GM12891 (cell line): ENCODE results near the gene MPI.

ENCODE experiments used
- PAX5 ChIP-seq: IDR thresholded peaks from 2 replicates; pipeline ENCODE4 v1.6.1; 2011; ENCODE audit warnings: low read length, moderate library complexity, mild to moderate bottlenecking; ENCODE audit not compliant: insufficient read depth, severe bottlenecking
- POLR2A ChIP-seq: IDR thresholded peaks from 2 replicates; pipeline ENCODE4 v1.6.1; 2011; ENCODE audit warnings: low read depth, low read length, control low read depth
- POLR2AphosphoS5 ChIP-seq: IDR thresholded peaks from 2 replicates; pipeline ENCODE4 v1.6.1; 2011; ENCODE audit warnings: low read depth, low read length, control low read depth
- POU2F2 ChIP-seq: IDR thresholded peaks from 2 replicates; pipeline ENCODE4 v1.6.1; 2011; ENCODE audit warnings: low read depth, mild to moderate bottlenecking, control low read depth, low read length, moderate library complexity
- SPI1 ChIP-seq: IDR thresholded peaks from 2 replicates; pipeline ENCODE4 v1.6.1; 2011; ENCODE audit warnings: low read depth, low read length, control low read depth
- TAF1 ChIP-seq: IDR thresholded peaks from 2 replicates; pipeline ENCODE4 v1.6.1; 2011; ENCODE audit warnings: low read depth, low read length, control low read depth

DNA sequence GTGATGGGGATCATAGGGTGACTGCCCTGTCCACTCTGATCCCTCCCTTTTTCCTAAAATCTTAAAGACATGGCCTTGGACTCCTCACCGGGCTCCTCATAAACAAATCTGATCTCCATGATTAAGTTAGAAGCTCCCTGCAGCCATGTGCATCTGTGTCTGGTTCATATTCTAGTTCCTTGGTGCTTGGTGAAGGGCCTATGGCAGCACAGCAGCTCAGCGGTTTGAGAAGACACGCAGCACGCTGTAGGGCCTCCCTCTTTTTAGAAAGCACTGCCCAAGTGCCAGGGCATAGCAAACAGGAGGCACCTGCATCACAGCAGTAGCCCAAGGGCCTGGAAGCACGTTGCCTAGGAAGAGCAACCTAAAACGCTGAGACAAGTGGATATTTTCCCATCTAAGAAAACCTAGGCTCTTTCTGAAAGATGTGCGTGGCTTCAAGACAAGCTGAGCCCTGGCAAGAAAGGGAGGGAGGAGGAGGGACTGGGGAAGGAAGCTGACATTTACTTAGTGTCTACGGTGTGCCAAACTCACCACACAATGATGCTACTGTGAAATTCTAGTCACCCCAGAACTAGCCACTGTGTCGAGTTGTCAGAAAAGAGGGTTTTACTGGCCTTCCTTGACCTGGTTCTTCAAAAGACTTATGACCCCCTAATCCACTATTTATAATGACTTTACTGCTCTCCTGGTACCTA lies 32.0 kb upstream of the MPI start:
- TF ChIP-seq POLR2A (no peak), POLR2AphosphoS5 (no peak), TAF1 (no peak), PAX5 (no peak), POU2F2 (no peak), SPI1 (no peak)
